GM12865 (cell line): ENCODE data around the gene PXK.
A peak's percentile ranks its signal among the peaks of the same experiment; 100 is the strongest.
"Not testable (repeated sequence)": the region's sequence is repeated elsewhere in the genome, so short reads cannot be mapped to it uniquely, and the experiment has no call there.

ENCODE experiments used
- DNase-seq: peaks from one replicate; pipeline ENCODE4 v3.0.0; 2010; ENCODE audit warnings: low read depth
- H3K4me3 ChIP-seq: 2 replicates; pipeline ENCODE4 v1.5.1; 2011; ENCODE audit warnings: mild to moderate bottlenecking, low read depth, low read length, control low read depth
- TF ChIP-seq, protein P1 (sequence below): IDR thresholded peaks from 2 replicates; pipeline ENCODE4 v1.5.1; 2011; ENCODE audit warnings: low read length, control low read depth, low read depth, inconsistent platforms; ENCODE audit not compliant: insufficient read depth; ENCODE audit errors: missing control alignments

PXK gene

GRCh38 chr3:58427661-58428361 lies 95.1 kb downstream of the PXK start:
- TF ChIP-seq, protein P1, sequence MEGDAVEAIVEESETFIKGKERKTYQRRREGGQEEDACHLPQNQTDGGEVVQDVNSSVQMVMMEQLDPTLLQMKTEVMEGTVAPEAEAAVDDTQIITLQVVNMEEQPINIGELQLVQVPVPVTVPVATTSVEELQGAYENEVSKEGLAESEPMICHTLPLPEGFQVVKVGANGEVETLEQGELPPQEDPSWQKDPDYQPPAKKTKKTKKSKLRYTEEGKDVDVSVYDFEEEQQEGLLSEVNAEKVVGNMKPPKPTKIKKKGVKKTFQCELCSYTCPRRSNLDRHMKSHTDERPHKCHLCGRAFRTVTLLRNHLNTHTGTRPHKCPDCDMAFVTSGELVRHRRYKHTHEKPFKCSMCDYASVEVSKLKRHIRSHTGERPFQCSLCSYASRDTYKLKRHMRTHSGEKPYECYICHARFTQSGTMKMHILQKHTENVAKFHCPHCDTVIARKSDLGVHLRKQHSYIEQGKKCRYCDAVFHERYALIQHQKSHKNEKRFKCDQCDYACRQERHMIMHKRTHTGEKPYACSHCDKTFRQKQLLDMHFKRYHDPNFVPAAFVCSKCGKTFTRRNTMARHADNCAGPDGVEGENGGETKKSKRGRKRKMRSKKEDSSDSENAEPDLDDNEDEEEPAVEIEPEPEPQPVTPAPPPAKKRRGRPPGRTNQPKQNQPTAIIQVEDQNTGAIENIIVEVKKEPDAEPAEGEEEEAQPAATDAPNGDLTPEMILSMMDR = no peak
- no peak for DNase-seq
- no peak overlapping the region for H3K4me3 ChIP-seq

DNA sequence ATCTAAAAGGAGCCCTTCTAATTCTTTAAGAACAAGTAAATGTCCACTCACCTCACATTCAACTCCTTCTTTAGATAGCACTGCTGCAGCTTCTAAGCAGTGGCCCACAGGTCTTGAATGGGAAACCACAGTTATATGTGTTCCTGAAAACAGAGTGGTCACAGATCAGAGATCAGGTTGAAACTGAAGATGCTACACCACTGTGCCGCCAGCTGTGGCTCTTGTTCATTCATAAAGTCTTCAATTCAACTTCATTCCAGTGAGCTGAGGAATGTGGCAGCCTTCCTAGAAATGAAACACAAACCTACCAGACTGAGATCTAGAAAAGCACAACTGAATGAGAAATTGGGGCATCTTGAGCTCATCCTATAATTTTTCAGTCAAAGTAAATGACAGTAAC lies 97.0 kb downstream of the PXK start:
- TF ChIP-seq, protein P1 = no peak
- peak; percentile 84 for DNase-seq
- no peak overlapping the region for H3K4me3 ChIP-seq

DNA sequence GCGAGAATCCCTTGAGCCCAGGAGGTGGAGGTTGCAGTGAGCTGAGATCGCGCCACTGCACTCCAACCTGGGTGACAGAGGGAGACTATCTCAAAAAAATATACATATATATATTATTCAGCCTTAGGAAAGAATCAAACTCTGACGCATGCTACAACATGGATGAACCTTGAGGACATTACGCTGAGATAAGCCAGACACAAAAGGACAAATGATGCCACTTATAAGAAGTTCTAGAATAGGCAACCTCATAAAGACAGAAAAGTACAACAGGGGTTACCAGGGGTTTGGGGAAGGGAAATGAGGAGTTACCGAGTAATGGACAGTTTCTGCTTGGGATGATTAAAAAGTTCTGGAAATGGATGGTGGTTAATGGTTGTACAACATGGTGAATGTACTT lies 100.2 kb downstream of the PXK start:
- DNase-seq = no peak
- TF ChIP-seq, protein P1 = no peak
- H3K4me3 ChIP-seq = peak overlapping the region; percentile 79

GRCh38 chr3:58433400-58434167 lies 100.9 kb downstream of the PXK start, which contains the start of gene PDHB:
PDHB (minus strand) TSS chr3:58433832; CDS start chr3:58433809, 23 bp downstream.
- TF ChIP-seq, protein P1 = no peak
- peak within 1 kb of the TSS; percentile 79 for H3K4me3 ChIP-seq
- DNase-seq = peak; percentile 93

DNA sequence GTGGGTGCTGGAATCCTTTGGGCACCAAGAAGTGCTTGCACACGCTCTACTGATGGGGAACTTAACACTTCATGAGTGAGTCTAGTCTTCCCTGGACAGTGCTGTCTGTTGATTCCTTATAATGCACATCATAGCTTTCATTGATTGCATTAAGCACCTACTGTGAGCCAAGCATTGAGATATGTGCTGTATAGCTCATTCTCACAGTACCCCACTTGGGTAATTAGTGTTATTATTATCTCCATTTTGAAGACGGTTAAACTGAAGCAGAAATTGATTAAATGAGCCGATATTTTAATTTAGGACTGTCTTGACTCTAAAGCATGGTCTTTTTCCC lies 101.4 kb downstream of the PXK start:
- peak overlapping the region; percentile 31 for H3K4me3 ChIP-seq
- DNase-seq = no peak
- TF ChIP-seq, protein P1 = no peak

DNA sequence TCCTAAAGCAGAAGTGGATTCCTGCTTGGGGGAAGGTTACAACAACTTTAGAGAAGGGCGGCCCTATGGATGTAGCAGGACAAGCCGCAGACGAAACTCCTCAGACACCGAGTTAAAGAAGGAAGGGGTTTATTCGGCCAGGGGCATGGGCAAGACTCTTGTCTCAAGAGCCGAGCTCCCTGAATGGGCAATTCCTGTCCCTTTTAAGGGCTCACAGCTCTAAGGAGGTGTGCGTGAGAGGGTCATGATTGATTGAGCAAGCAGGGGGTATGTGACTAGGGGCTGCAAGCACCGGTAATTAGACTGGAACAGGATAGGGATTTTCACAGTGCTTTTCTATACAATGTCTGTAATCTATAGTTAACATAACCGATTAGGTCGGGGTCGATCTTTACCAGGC lies 101.8 kb downstream of the PXK start:
- no peak for DNase-seq
- H3K4me3 ChIP-seq = no peak overlapping the region
- TF ChIP-seq, protein P1 = no peak

DNA sequence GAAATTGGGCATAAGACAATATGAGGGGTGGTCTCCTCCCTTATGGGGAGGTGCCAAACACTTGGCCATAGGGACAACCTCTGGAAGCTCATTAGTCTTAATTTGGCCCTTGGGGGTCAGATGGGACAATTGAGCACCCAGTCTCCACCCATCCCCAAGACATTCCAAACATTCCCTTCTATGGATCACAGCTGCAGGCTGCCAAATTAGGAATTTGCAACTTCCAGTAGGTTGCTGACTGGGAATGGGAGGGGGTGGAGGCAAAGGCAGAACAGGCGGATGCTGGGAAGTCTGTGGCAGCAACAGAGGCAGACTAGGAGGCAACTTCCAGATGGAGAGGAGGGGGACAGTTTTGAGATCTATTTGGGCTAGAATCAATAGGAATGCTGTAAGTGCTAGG lies 102.3 kb downstream of the PXK start:
- H3K4me3 ChIP-seq = no peak overlapping the region
- DNase-seq = no peak
- TF ChIP-seq, protein P1 = no peak

- not testable (repeated sequence) for H3K4me3 ChIP-seq, DNase-seq
Observed at GRCh38 chr3:58437276-58437675, 104.6 kb downstream of the PXK start.

DNA sequence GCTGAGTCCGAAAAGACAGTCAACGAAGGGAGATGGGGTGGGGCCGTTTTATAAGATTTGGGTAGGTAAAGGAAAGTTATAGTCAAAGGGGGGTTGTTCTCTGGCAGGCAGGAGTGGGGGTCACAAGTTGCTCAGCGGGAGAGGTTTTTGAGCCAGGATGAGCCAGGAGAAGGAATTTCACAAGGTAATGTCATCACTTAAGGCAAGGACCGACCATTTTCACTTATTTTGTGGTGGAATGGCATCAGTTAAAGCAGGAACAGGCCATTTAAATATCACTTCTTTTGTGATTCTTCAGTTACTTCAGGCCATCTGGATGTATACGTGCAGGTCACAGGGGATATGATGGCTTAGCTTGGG lies 108.3 kb downstream of the PXK start:
- not testable (repeated sequence) for DNase-seq, H3K4me3 ChIP-seq
